ENCODE results near the gene C1orf146. TPM values are rescaled to one million over a fixed set of nuclear protein-coding genes. Genes with fewer than 3 reads are reported as not detected.

Gene C1orf146
- total RNA-seq, 1 experiment from 2014 or later: not detected

GRCh38 chr1:92194511-92194910 is 23.2 kb upstream of the C1orf146 start:
- Mint-ChIP-seq H3K4me3 (ENCODE audit: low read depth, unreplicated experiment) (no peak overlapping the region), H3K36me3 (ENCODE audit: insufficient read depth, unreplicated experiment) (no peaks in the 10 kb centered on the region), H3K27me3 (ENCODE audit: unreplicated experiment) (no peaks in the 10 kb centered on the region), H3K9me3 (ENCODE audit: low read depth, unreplicated experiment) (no peaks in the 10 kb centered on the region), H3K4me1 (ENCODE audit: low read depth, unreplicated experiment) (no peaks in the 10 kb centered on the region), H3K27ac (ENCODE audit: unreplicated experiment) (no peak overlapping the region)
- intact Hi-C loops (cut with micrococcal nuclease; ENCODE audit: unreplicated experiment): no loop called here
- BruUV-seq (replicated peaks): no TSS peak
- TF ChIP-seq CTCF (IDR thresholded peaks at IDR 0.05; ENCODE audit: unreplicated experiment): no peak
- CTCF ChIA-PET: no interaction called here
- no peak for DNase-seq

DNA sequence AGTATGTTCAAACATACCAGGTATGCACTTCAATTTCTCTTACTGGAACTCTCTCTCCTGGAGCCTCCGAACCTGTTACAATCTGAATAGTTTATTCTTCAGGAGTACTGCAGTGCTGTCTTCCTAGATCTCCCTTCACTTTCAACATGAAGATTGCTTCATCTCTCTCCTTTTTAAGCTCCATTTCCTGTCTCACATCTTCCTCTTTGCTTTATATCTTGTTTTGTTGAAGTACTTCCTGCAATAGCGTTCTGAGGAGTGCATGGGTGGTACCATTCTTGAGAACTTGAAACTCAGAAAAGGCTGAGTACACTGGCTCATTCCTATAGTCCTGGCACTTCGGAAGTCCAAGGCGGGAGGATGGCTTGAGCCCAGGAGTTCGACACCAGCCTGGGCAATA is 15.7 kb upstream of the C1orf146 start:
- CTCF ChIA-PET: interaction anchor here (0.6 kb wide), 1 partner anchor 123 kb away, joined by 3 read pairs; no protein-coding TSS in a partner anchor
- Mint-ChIP-seq H3K4me3 (ENCODE audit: low read depth, unreplicated experiment) (no peak overlapping the region), H3K27ac (ENCODE audit: unreplicated experiment) (no peak overlapping the region), H3K4me1 (ENCODE audit: low read depth, unreplicated experiment) (no peaks in the 10 kb centered on the region), H3K27me3 (ENCODE audit: unreplicated experiment) (no peaks in the 10 kb centered on the region), H3K9me3 (ENCODE audit: low read depth, unreplicated experiment) (no peaks in the 10 kb centered on the region), H3K36me3 (ENCODE audit: insufficient read depth, unreplicated experiment) (no peaks in the 10 kb centered on the region)
- TF ChIP-seq CTCF (IDR thresholded peaks at IDR 0.05; ENCODE audit: unreplicated experiment): no peak
- intact Hi-C loops (cut with micrococcal nuclease; ENCODE audit: unreplicated experiment): no loop called here
- no TSS peak for BruUV-seq (replicated peaks)
- no peak for DNase-seq

DNA sequence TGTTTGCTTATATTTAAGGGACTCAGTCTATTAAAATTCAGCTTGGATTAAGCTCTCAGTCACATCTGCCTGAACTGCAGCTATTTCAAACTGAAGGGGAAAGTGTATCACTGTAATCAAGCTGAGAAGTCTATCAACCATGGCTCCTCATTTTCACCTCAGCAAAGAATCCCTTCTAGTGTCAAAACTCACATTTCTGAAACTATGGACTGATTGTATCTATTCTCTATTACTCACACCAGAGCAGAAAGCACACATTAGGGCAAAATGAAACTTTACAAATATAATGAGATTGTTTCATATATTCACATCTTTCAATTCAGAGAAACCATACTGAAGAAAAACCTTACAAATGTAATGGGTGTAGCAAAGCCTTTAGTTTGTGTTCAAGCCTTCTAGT is 14.6 kb upstream of the C1orf146 start:
- H3K4me3 Mint-ChIP-seq (ENCODE audit: low read depth, unreplicated experiment): no peak overlapping the region
- H3K27ac Mint-ChIP-seq (ENCODE audit: unreplicated experiment): no peak overlapping the region
- intact Hi-C loops (cut with micrococcal nuclease; ENCODE audit: unreplicated experiment): no loop called here
- no TSS peak for BruUV-seq (replicated peaks)
- H3K27me3 Mint-ChIP-seq (ENCODE audit: unreplicated experiment): no peaks in the 10 kb centered on the region
- H3K4me1 Mint-ChIP-seq (ENCODE audit: low read depth, unreplicated experiment): no peaks in the 10 kb centered on the region
- TF ChIP-seq CTCF (IDR thresholded peaks at IDR 0.05; ENCODE audit: unreplicated experiment): no peak
- H3K9me3 Mint-ChIP-seq (ENCODE audit: low read depth, unreplicated experiment): no peaks in the 10 kb centered on the region
- DNase-seq: no peak
- H3K36me3 Mint-ChIP-seq (ENCODE audit: insufficient read depth, unreplicated experiment): no peaks in the 10 kb centered on the region
- CTCF ChIA-PET: no interaction called here

DNA sequence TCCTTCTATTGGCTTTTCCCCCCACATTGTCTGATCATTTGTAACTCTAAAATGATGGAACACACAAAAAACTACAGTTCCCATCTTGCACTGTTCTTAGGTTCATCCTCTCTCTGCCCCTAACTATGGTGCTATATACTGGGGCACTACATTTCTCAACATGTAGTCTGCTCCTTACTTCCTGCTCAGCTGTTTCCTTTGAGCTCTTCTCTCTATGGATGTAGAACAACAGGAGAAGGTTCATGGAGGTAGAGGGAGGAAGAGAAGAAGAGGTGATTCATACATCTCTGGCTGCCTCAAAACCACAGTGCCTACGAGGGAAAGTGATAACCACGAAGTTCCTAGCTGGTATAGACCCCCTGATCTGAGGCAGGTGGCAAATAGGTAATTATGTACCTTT is 7.0 kb upstream of the C1orf146 start:
- DNase-seq: no peak
- no peak overlapping the region for H3K4me3 Mint-ChIP-seq (ENCODE audit: low read depth, unreplicated experiment)
- BruUV-seq (replicated peaks): no TSS peak
- no peak overlapping the region for H3K27ac Mint-ChIP-seq (ENCODE audit: unreplicated experiment)
- no peak for TF ChIP-seq CTCF (IDR thresholded peaks at IDR 0.05; ENCODE audit: unreplicated experiment)
- CTCF ChIA-PET: no interaction called here
- intact Hi-C loops (cut with micrococcal nuclease; ENCODE audit: unreplicated experiment): no loop called here
- no peaks in the 10 kb centered on the region for H3K36me3 Mint-ChIP-seq (ENCODE audit: insufficient read depth, unreplicated experiment)
- peaks cover under 1% of the 10 kb centered on the region for H3K9me3 Mint-ChIP-seq (ENCODE audit: low read depth, unreplicated experiment)
- no peaks in the 10 kb centered on the region for H3K27me3 Mint-ChIP-seq (ENCODE audit: unreplicated experiment)
- H3K4me1 Mint-ChIP-seq (ENCODE audit: low read depth, unreplicated experiment): no peaks in the 10 kb centered on the region

Measured in Calu3 (cell line).